K562 (cell line): Measurements from ENCODE around the gene PID1. TPM values are rescaled to one million over a fixed set of nuclear protein-coding genes. Genes with fewer than 3 reads are reported as not detected.

Experiments
- ATAC-seq: fragments of 200-7000 bp; cut with Tn5 transposase; 3 replicates; pipeline ENCODE4 v1.9.1; 2020; ENCODE audit warnings: moderate library complexity
- BruUV-seq: library from RNA; stranded (reverse); fragments of 400-500 nt; replicated peaks from 2 replicates; lab custom pipeline; 2021; lab: Mats Ljungman, UMichigan
- CTCF ChIA-PET: fragments of 300-600 bp; formaldehyde crosslinking; extraction: SDS; loops from one replicate; lab custom pipeline; 2021; ENCODE audit warnings: low intra/inter-chr PET ratio; lab: Yijun Ruan, JAX
- POLR2A ChIA-PET: fragments of 300-600, 350-650 bp; sonication (Branson Sonifier 250); formaldehyde crosslinking; extraction: SDS; loops from one replicate; lab custom pipeline; 2021; ENCODE audit warnings: antibody characterized with exemption, inconsistent platforms; lab: Yijun Ruan, JAX
- DNase-seq, 4 experiments: peaks; one replicate each; pipeline versions ENCODE4 v3.0.0 to v3.0.0-alpha.2; 2011 to 2018; ENCODE audit warnings: low spot score in 3 of 4, mixed read lengths in 3 of 4; ENCODE audit errors: extremely low read depth in 1 of 4
- FAIRE-seq: peaks from 2 replicates; lab custom pipeline; 2011; peaks lifted over from hg19 to GRCh38; lab: Jason Lieb, UNC
- H2AFZ ChIP-seq: 2 replicates; pipeline ENCODE4 v1.6.0; 2011; ENCODE audit warnings: low read depth, low read length, control low read depth, inconsistent platforms
- H3K27ac ChIP-seq: fragments of 200-600 bp; 3 replicates; pipeline ENCODE4 v1.8.0; 2011; ENCODE audit warnings: low read depth, mild to moderate bottlenecking, control low read depth, inconsistent platforms, low read length, moderate library complexity, mixed read lengths; ENCODE audit errors: extremely low read depth
- H3K27me3 ChIP-seq, 2 experiments: fragments of 300-600 bp in 1 of 2; 2 replicates in 1 of 2; 3 replicates in 1 of 2; pipeline versions ENCODE4 v1.6.0 to v1.8.0; 2011; ENCODE audit warnings: inconsistent platforms in 2 of 2, low read length in 2 of 2, mild to moderate bottlenecking in 1 of 2, mixed read lengths in 1 of 2, moderate library complexity in 1 of 2; ENCODE audit not compliant: control insufficient read depth in 2 of 2, insufficient read depth in 2 of 2
- H3K36me3 ChIP-seq: fragments of 300-600 bp; 3 replicates; pipeline ENCODE4 v1.8.0; 2011; ENCODE audit warnings: mild to moderate bottlenecking, low read length, inconsistent platforms; ENCODE audit not compliant: control insufficient read depth, insufficient read depth
- H3K4me1 ChIP-seq, 2 experiments: fragments of 200-600 bp in 1 of 2; replicated peaks in 1 of 2; 2 replicates in 1 of 2; 3 replicates in 1 of 2; pipeline versions ENCODE4 v1.5.1 to v1.8.0; 2011; ENCODE audit warnings: inconsistent platforms in 2 of 2, low read length in 2 of 2, mild to moderate bottlenecking in 1 of 2, mixed read lengths in 1 of 2, moderate library complexity in 1 of 2; ENCODE audit not compliant: control insufficient read depth in 2 of 2, insufficient read depth in 2 of 2
- H3K4me2 ChIP-seq: 2 replicates; pipeline ENCODE4 v1.6.1; 2011; ENCODE audit warnings: low read length, control low read depth, inconsistent platforms, mixed read lengths; ENCODE audit not compliant: insufficient read depth
- H3K4me3 ChIP-seq: fragments of 200-600 bp; sonication (generic), shearing (Covaris generic); 2 replicates; pipeline ENCODE4 v1.5.1; 2016; ENCODE audit warnings: control low read depth, inconsistent platforms
- H3K79me2 ChIP-seq: fragments of 200-600 bp; 3 replicates; pipeline ENCODE4 v1.8.0; 2011; ENCODE audit warnings: low read length, inconsistent platforms; ENCODE audit not compliant: control insufficient read depth, insufficient read depth
- H3K9ac ChIP-seq, 2 experiments: 2 replicates each; pipeline versions ENCODE4 v1.6.0 to v1.6.1; 2011; ENCODE audit warnings: low read depth in 2 of 2, low read length in 2 of 2, control low read depth in 1 of 2, inconsistent platforms in 1 of 2, mild to moderate bottlenecking in 1 of 2, mixed read lengths in 1 of 2; ENCODE audit not compliant: insufficient read depth in 1 of 2
- H3K9me1 ChIP-seq: one replicate; pipeline ENCODE4 v1.6.0; 2011; ENCODE audit warnings: inconsistent platforms, mild to moderate bottlenecking, low read length, moderate library complexity; ENCODE audit not compliant: control insufficient read depth, insufficient read depth
- H3K9me3 ChIP-seq: replicated peaks from 2 replicates; pipeline ENCODE4 v1.5.1; 2011; ENCODE audit warnings: low read depth, low read length, inconsistent platforms; ENCODE audit not compliant: control insufficient read depth, insufficient read depth
- H4K20me1 ChIP-seq: replicated peaks from 2 replicates; pipeline ENCODE4 v1.6.1; 2011; ENCODE audit warnings: low read length, inconsistent platforms, mixed read lengths; ENCODE audit not compliant: control insufficient read depth, insufficient read depth
- EHMT2 ChIP-seq: fragments of 450-650 bp; IDR thresholded peaks from 2 replicates; pipeline ENCODE4 v1.6.1; 2018; ENCODE audit warnings: antibody characterized with exemption
- HMG20B ChIP-seq: fragments of 250-450 bp; sonication (Bioruptor Pico); IDR thresholded peaks from 2 replicates; pipeline ENCODE4 v1.5.0; 2021; ENCODE audit warnings: mild to moderate bottlenecking
- HMGN3 ChIP-seq: IDR thresholded peaks from 2 replicates; pipeline ENCODE4 v1.6.1; 2011; ENCODE audit warnings: borderline replicate concordance, low read depth, mild to moderate bottlenecking, mixed read lengths, low read length; ENCODE audit not compliant: insufficient read length; ENCODE audit errors: extremely low read depth
- KLF1 ChIP-seq: fragments of 450-650 bp; IDR thresholded peaks from 2 replicates; pipeline ENCODE4 v1.6.1; 2016; ENCODE audit warnings: missing genetic modification characterization, missing compliant biosample characterization
- PHB ChIP-seq: fragments of 250-450 bp; sonication (Bioruptor Pico); IDR thresholded peaks from 2 replicates; pipeline ENCODE4 v1.5.0; 2021
- ZNF12 ChIP-seq: sonication (generic); formaldehyde crosslinking; IDR thresholded peaks from 2 replicates; pipeline ENCODE4 v1.4.0; 2020; ENCODE audit warnings: mild to moderate bottlenecking, missing genetic modification reagents
- ZNF449 ChIP-seq: fragments of 250-450 bp; sonication (Bioruptor Pico); IDR thresholded peaks from 2 replicates; pipeline ENCODE4 v1.8.0; 2022; ENCODE audit warnings: moderate library complexity, mild to moderate bottlenecking, inconsistent platforms
- WGBS: fragments of 100-300 bp; shearing (Covaris generic); methylation state at CpG from one replicate; pipeline ENCODE4 v1.1.6; 2016; ENCODE audit warnings: low coverage, mixed read lengths; ENCODE audit not compliant: insufficient coverage; ENCODE audit errors: missing lambda C conversion rate; 5-methylcytosine and 5-hydroxymethylcytosine counted together
- in situ Hi-C: fragments of 300-500 bp; cut with MboI; formaldehyde crosslinking; loops from 4 replicates; pipeline ENCODE4 v1.15.0; 2018; ENCODE audit warnings: inconsistent platforms, mixed read lengths
- intact Hi-C: fragments of 100-400 bp; cut with micrococcal nuclease; formaldehyde crosslinking; loops from 2 replicates; pipeline ENCODE4 v1.14.2; 2022
- polyA plus RNA-seq, 8 experiments: library from polyadenylated mRNA; depleted of rRNA in 4 of 8; stranded (reverse) in 5 of 8; unstranded in 3 of 8; fragments of >200 nt; fragmentation: Nextera tagmentation in 2 of 8; fragmentation: Illumina TruSeq in 1 of 8; extraction: Ambion mirVana in 2 of 8; extraction: Trizol in 1 of 8; gene quantifications; 2 replicates each; pipeline versions ENCODE4 v1.2.1 to v1.2.3, GENCODE V29; 2011 to 2014; ENCODE audit warnings: inconsistent platforms in 1 of 8, missing spikeins in 1 of 8
- total RNA-seq, 7 experiments: library from RNA; depleted of rRNA in 6 of 7; stranded (reverse); fragments of >200 nt in 6 of 7; fragmentation: Illumina TruSeq in 2 of 7; extraction: Trizol in 2 of 7; gene quantifications; 2 replicates each; pipeline versions ENCODE4 v1.2.1 to v1.2.3, GENCODE V29; 2011 to 2021; ENCODE audit warnings: low replicate concordance in 1 of 7
- TF ChIP-seq, protein P1 (sequence below): fragments of 450-650 bp; IDR thresholded peaks from 2 replicates; pipeline ENCODE4 v1.6.1; 2018; ENCODE audit not compliant: partially characterized antibody

PID1 gene
- total and polyA plus RNA-seq, 9 of the 15 experiments (the other 6 are each of a cell fraction or from before 2014, with no cell fraction given), result not detected

DNA sequence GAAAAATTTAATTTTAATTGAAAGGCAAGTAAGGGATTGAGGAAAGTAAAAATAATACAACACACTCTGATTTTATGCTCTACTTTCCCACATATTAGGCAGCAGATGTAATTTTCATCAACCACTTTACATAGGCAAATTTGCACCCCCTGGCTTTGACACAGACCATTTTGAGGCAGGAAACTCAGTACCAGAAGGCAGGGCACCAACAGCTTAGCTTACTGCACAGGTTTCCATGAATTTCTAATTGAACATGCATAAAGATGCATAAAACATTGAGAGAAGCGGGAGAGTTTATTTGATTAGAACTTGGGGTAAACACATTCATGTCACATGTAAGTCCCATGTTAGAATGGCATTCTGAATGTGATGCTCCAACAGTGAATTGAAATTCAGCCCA is 171.9 kb downstream of the PID1 start (continued):
- TF ChIP-seq, protein P1, sequence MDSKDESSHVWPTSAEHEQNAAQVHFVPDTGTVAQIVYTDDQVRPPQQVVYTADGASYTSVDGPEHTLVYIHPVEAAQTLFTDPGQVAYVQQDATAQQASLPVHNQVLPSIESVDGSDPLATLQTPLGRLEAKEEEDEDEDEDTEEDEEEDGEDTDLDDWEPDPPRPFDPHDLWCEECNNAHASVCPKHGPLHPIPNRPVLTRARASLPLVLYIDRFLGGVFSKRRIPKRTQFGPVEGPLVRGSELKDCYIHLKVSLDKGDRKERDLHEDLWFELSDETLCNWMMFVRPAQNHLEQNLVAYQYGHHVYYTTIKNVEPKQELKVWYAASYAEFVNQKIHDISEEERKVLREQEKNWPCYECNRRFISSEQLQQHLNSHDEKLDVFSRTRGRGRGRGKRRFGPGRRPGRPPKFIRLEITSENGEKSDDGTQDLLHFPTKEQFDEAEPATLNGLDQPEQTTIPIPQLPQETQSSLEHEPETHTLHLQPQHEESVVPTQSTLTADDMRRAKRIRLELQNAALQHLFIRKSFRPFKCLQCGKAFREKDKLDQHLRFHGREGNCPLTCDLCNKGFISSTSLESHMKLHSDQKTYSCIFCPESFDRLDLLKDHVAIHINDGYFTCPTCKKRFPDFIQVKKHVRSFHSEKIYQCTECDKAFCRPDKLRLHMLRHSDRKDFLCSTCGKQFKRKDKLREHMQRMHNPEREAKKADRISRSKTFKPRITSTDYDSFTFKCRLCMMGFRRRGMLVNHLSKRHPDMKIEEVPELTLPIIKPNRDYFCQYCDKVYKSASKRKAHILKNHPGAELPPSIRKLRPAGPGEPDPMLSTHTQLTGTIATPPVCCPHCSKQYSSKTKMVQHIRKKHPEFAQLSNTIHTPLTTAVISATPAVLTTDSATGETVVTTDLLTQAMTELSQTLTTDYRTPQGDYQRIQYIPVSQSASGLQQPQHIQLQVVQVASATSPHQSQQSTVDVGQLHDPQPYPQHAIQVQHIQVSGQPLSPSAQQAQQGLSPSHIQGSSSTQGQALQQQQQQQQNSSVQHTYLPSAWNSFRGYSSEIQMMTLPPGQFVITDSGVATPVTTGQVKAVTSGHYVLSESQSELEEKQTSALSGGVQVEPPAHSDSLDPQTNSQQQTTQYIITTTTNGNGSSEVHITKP, result no peak
- TF ChIP-seq ZNF449 (CRISPR knock-in tag), result no peak

DNA sequence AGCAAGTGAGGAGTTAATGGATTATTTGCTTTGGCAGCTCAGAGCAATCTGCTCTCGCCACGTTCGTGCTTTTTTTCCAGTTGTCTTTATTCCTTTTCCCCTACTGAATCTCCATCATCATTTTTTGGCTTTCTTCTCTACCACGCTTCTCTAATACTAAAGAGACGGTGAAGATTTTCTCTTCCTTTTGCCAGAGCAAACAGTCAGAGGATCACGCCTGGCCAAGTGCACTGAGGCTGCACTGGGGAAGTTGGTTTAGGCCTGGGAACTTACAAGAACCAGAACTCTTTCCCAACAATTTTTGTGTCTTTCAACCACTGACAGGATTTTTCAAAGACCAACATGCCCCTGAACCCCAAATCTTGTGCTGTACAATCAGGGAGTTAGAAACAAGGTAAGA is 172.3 kb downstream of the PID1 start:
- POLR2A ChIA-PET, result no interaction called here
- Histone ChIP-seq H3K27me3 (no peaks in the 10 kb centered on the region), H3K9ac (no peak overlapping the region), H4K20me1 (no peaks in the 10 kb centered on the region), H3K4me2 (no peak overlapping the region), H3K4me1 (no peaks in the 10 kb centered on the region), H2AFZ (no peak overlapping the region), H3K27ac (no peak overlapping the region), H3K4me3 (no peak overlapping the region), H3K9me1 (no peaks in the 10 kb centered on the region), H3K9me3 (no peaks in the 10 kb centered on the region), H3K36me3 (no peaks in the 10 kb centered on the region), H3K79me2 (no peaks in the 10 kb centered on the region)
- in situ Hi-C loops, result no loop called here
- CTCF ChIA-PET, result no interaction called here
- no TSS peak for BruUV-seq
- WGBS, result 0% methylated on average over 6 of the region's 6 CpGs
- no peak for ATAC-seq
- DNase-seq, result no peak
- intact Hi-C loops, result no loop called here
- FAIRE-seq, result no peak
- no peak for TF ChIP-seq EHMT2
- no peak for TF ChIP-seq HMG20B (CRISPR knock-in tag)
- no peak for TF ChIP-seq HMGN3
- no peak for TF ChIP-seq ZNF12 (CRISPR knock-in tag)
- no peak for TF ChIP-seq PHB
- TF ChIP-seq KLF1, result no peak
